ENCODE measurements around the gene CAPS2. TPM values are rescaled to one million over a fixed set of nuclear protein-coding genes. Genes with fewer than 3 reads are reported as not detected.

The CAPS2 gene
- total RNA-seq, 1 donor from 2014 or later, result 2.6 TPM

DNA sequence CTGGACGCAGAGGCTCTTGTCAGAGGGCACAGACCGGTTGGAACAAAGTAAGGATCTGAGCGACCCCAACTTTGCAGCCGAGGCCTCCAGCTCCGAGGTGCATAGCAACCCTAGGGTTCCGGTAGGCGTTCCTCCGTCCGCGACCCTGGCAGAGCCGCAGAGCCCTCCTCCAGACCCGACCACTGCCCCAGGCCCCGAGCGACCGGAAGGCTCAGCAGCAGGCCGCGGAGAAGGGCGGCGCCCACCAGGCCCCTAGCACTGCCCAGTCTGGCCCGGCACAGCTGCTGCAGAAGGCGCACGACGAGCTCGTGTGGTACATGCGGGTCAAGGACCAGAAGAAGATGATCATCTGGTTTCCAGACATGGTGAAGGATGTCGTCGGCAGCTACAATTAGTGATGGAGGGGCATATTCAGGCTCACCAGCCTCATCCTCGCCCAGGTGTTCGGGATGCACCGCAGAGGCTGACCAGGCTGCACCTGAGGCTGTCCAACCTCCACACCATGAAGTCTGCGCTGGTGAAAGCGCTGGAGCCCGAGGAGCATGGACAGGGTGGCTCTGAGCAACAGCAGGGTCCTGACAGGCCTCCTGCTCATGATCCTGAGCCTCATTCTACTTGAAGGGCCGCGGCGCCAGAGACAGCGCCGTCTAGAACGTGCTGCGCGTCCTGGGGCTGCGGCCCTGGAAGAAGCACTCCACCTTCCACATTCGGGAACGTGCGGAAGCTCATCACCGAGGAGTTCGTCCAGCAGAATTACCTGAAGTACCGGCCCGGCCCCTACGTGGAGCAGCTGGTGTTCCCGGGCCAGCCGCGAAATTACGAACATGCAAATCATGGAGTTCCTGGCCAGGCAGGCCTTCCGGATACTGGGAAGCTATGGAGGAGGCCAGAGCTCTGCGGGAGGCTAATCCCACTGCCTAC, 24.5 kb downstream of the CAPS2 start:
- intact Hi-C loops (cut with micrococcal nuclease), result no loop called here

DNA sequence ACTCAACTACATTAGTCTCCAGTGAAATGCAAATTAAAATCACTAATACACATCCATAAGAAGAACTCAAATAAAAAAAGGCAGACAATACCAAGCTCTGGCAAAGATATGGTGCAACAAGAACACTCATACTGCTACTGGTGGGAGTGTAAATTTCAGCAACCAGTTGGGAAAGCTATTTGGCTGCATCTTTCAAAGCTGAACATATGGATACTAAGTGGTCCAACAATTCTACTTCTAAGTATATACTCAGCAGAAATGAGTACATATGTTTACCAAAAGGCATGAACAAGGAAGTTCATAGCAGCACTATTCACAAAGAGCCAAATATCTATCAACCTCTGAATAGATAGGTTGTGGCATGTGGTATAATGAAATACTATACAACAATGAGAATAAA, 27.3 kb downstream of the CAPS2 start:
- intact Hi-C loops (cut with micrococcal nuclease), result no loop called here

DNA sequence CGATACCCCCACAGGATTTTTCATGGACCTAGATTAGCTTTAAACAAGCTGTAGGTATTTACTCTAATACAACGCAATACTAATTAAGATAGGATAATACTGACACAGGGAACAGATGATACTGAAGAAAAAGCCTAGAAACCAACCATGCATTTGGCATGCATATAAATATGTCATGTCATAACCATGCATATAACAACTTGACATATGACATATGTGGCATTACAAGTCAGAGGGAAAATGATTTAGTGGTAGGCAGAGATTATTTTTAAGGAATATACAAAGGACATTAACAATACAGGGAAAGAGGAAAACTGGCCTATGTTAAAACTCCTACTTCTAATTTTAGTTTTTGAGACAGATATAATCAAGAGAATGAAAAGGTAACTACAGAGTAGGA, 27.9 kb downstream of the CAPS2 start:
- intact Hi-C loops (cut with micrococcal nuclease), result no loop called here

DNA sequence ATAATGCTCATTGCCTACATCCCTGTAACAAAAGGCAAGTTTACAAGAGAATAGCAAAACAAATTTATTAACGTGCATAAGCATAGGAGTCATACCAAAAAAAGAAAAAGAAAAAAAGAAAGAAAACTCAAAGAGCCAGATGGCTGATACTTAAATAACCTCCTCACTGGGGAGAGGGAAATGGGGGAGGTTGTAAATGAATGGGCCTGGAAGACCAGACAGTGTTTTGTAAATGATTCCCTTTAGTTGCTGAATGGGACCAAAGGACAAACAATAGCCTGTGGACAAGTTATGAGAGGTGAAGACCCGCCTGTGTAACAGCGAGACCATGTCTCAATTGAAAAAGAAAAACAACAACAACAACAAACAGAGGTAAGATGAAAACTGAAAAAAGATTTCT, 35.3 kb downstream of the CAPS2 start:
- intact Hi-C loops (cut with micrococcal nuclease), result no loop called here

DNA sequence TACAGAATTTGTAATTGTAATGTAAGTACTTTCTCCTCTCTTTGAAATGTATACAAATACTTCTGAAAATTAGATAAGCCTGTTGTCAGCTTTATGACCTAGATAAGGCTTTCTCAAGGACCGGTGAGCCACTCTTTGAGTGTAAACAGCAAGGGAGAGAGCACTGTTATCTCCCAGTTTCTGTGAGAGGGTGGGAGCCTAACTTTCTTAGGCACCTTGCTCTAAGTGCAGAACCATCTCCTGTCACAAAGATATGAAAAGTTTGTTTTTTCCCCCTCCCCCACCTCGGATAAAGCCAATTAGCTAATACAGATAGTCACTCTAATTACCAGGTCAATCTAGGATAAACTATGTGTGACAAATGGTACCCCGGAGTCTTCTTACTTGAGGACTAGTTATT, 35.8 kb downstream of the CAPS2 start:
- intact Hi-C loops (cut with micrococcal nuclease), result no loop called here

DNA sequence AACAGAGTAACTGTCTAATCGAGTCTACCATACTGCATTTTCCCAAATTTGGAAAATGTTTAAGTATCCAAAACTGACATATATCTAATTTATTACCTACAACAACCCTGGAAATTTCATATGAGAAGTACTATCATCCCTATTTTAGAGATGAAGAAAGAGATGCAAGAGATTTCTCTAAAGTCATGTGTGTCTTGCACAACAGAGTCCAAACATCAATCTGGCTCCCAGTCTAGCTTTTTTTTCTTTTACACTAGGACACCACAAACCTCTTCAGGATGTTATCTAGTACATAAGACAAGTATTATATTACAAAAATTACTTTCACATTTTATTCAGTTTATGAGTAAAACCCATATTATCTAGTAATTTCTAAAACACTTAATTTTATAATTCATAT, 39.1 kb downstream of the CAPS2 start:
- intact Hi-C loops (cut with micrococcal nuclease), result no loop called here

DNA sequence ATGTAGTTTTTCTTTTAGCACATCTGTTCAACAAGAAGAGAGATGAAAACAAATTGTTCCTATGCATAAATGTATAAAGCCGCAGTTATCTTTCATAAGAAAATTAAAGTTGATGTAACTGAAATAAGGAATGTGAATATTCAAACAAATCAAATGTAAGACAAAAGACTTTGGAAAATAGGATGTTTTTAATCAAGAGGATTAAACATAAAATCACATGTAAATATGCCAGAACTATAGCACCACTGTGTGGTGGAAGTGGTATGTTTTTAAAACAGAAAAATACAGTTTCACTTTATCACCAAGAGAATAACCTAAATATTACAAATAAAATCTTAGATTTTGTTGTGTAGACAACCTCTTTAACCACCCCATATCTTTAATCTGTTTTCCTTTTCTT, 40.4 kb downstream of the CAPS2 start:
- intact Hi-C loops (cut with micrococcal nuclease), result loop anchor here (1.0 kb wide), 1 partner anchor 600 kb away; no protein-coding TSS in a partner anchor

DNA sequence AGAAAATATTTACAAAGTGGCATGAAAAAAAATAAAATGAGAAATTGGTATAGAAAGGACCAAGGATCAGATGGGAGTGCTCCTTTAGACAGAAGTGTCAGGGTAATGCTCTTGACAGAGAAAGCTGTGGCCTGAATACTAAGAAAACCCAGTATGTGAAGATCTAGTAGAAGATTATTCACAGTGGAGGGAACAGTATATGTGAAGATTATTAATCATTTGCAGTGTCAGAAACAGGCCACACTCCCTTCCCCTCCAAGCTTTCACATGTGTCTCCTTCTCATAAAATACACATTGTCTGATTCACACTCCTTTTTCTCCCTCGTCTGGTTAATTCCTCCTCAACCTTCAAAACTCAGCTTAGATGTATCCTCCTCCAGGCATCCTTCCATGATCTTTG, 41.3 kb downstream of the CAPS2 start:
- intact Hi-C loops (cut with micrococcal nuclease), result no loop called here

DNA sequence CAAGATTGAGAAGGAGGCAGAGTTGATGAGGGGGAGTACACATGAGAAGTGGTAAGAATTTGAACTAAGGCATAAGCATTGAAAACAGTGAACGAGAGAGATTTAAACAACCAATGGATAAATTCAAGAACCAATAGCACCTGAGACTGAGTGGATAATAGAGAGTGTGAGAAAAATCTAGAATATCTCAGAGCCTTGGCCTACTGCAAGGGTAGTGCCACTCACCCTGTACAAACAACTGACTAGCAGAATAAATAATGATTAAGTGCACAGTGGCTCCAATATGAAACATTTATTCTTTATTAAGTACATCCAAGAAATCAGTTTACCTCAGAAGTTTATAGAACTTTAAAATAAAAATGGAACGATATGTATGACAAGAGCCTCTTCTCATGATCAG, 54.4 kb downstream of the CAPS2 start:
- intact Hi-C loops (cut with micrococcal nuclease), result no loop called here

DNA sequence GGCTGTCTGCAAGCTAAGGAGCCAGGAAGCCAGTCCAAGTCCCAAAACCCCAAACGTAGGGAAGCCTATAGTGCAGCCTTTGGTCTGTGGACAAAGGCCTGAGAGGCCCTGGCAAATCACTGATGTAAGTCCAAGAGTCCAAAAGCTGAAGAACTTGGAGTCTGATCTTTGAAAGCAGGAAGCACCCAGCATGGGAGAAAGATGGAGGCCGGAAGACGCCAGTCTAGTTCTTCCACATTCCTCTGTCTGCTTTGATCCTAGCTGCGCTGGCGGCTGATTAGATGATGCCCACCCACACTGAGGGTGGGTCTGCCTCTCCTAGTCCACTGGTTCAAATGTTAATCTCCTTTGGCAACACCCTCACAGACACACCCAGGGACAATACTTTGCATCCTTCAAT, 58.5 kb downstream of the CAPS2 start:
- intact Hi-C loops (cut with micrococcal nuclease), result no loop called here

DNA sequence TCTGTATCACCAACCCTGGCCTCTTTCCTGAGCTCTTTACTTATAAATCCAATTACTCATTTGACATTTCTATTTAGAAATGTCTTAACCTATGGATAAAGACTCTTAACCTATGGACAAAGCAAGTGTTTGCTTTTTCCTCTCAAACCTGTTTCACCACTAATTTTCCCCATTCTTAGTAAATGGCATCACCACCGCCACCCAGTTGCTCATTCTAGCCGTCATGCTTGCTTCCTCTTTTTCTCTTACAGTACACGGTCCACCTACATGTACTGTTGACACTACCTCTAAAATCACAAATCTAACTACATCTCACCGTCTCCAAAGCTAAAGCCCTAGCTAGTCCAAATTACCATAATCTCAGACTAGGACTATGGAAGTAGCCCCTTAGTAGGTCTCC, 60.0 kb downstream of the CAPS2 start:
- intact Hi-C loops (cut with micrococcal nuclease), result no loop called here

DNA sequence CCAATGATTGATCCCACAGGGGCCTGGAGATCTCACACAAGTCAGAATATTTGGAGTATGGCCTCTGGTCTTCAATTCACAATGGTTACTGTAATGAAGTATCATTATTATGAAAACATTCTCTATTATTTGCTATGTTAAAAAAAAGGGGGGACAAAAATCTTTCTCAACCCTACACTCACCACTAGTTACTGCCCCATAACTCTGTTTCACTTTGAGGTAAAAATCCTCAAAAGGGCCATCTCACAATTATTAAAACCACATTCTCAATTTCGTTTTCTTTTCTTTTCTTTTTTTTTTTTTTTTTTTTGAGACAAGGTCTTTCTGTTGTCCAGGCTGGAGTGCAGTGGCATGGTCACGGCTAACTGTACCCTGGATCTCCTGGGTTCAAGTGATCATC, 60.9 kb downstream of the CAPS2 start:
- intact Hi-C loops (cut with micrococcal nuclease), result no loop called here

DNA sequence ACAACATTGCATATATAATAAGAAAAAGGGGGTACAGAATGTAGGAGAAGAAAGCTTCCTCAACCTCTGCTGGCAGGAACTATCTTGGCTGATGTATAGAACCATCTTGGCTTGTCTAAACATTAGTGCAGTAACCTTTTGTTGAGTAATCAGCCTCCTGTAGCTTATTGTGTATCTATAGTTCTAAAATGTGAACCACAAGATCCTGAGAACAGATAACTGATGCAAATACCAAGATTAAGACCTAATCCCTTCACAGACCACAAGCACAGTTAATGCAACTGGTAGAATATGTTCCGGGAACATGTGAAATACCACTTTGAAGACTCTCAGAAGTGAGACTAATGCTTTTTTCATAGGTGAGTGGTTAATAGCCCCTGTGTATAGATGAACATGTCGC, 69.8 kb downstream of the CAPS2 start:
- intact Hi-C loops (cut with micrococcal nuclease), result no loop called here

DNA sequence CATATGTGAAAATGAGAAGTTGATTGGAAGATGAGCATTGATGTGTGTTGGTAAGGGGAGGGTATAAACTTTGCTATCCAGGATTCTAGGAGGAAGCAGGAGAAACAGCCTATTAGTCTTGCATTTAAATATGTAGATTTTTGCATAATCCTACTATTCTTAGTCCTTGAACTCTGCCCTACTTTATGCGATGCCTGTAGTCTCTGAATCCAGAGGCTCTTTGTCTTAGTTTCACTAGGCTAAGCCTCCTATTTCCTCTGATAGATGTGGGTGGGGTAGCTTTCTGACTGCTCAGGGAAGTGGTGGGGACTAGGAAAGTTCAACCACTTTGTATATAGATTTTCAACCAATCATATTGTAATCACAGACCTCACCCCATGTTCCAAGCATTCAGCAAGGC, 71.0 kb downstream of the CAPS2 start:
- intact Hi-C loops (cut with micrococcal nuclease), result no loop called here

DNA sequence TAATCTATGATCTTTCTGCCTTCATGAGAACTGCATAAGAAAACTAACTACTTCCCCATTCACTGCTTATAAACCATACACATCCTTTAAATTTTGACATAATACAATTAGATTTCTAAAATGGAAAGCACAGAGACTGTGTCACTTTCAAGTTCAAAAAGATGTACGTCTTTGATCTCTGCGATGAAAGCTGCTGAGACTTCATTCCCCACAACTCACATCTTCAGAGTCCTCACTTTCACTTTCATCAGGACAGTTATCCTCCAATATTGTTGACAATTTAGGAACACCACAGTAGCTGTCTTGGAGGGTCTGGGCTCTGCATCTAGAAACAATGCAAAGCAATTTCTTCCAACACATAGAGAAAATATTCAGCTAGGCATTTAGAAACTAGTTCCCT, 72.6 kb downstream of the CAPS2 start:
- intact Hi-C loops (cut with micrococcal nuclease), result no loop called here

DNA sequence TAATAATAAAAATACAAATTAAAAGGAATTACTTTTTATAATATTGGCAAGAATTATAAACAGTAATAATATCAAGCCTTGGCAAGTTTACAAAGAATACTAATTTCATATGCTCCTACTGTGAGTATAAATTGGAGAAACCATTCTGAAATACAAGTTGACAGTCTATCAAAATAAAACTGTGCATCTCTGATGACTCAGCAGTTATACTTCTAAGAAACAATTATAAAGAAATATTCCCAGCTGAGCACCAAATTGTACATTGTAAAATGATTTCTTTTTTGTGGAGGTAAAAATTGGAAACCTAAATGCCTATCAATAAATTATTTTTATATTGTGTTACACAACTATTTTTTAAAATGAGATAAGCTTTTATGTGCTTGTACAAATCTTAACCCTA, 85.0 kb downstream of the CAPS2 start:
- intact Hi-C loops (cut with micrococcal nuclease), result no loop called here

DNA sequence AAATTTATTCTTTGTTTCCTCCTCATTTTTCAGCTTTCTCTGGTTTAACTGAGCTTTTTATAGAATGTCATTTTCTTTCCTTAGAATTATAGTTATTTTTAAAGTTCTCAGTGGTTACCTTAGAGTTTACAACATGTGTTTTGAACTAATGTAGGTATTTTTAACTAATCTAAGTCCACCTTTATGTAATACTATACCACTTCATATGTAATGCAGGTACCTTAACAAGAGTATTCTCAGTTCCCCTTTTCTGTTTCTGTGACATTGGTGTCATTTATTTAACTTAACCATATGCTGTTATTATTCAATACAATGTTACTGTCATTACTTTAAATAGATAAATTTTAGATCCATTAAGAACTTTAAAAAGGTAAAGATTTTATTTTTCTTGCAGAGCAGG, 90.1 kb downstream of the CAPS2 start:
- intact Hi-C loops (cut with micrococcal nuclease), result no loop called here

DNA sequence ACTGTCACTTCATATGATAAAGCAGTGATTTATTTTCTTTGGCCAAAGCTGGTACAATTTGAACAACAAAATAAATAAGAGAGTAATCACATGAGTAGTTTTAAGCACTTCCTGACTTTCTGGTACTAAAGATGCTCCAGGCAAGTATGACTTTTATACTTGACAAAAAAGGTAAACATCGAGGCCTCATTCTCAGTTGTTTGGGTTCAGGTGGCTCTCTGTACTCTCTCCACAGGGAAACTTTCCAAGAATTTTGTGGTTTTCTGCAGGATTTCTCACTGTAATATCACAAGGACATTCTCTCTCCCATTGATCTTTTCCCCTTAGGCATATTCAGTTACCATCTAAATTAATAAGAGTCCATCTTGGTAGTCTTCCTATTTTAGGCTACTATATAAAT, 93.9 kb downstream of the CAPS2 start:
- intact Hi-C loops (cut with micrococcal nuclease), result no loop called here

DNA sequence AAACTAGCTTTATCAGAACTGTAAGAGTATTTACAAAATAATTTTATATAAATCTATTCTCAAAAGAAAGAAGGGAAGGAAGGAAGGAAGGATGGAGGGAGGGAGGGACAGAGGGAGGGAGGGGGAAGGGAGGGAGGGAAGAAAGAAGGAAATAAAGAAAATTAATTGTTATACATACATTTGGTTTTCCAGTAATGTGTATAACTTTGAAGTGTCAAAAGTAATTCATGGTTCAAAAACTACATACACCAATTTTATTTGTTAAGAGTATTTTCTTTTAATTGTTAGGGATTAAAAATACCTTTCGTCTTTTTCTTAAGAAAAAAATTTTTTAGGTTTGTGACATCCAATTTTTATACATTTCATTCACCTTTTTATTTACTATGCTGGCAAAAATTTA, 103.0 kb downstream of the CAPS2 start:
- intact Hi-C loops (cut with micrococcal nuclease), result no loop called here

Data from T-helper 2 cell treated with Interferon-gamma antibody and Interleukin-4, amounts not matched to agents 100 ng/mL and 5 ng/mL, for 36 hours (primary cell).